ENCODE results near the gene SUPT6H.
"Not testable (repeated sequence)": the region's sequence is repeated elsewhere in the genome, so short reads cannot be mapped to it uniquely, and the experiment has no call there.

SUPT6H gene

DNA sequence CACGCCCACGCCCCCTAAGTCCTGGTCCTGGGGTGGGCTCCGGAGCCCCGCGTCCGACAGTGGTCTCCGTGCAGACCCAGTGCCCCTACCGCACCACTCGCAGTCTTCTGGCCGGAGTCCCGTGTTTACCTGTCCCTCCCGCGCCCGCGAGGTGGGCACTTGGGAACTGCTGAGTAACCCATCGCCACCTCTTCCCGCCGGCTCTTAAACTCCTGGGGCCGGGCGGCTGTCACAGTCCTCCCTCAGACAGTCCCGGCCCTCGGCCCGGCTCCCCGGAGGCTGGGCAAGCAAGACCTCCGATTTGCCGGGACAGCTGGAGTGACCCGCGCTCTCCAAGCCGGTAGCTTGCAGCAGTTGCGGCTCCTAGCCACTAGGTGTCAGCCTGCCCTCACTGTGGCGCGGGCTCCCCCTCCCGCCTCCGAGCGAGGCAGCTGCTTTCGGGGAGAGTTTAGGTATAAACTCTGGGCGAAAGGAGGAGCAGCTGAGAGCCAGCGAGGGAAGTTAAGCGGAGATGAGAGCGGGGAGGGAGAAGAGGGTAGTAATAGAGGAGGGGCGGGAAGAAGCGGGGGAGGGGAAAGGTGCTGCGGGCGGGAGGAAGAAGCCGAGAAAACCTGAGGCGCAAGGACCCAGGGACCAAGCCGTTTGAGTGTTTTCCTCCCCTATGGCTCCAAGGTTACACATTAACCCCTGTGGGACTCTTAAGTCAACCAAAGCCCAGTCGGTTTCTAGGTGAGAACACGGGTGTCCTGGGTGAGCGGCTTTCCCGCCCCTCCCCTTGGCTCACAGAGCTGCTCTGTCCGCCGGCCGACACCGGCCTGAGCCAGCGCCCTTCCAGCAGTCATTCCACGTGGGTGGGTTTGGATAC lies 64.9 kb downstream of the SUPT6H start:
- peak overlapping the region; percentile 88 for H3K4me3 ChIP-seq (ENCODE audit: low read length)
- peak; percentile 93 for DNase-seq (ENCODE audit: low read depth, low spot score)

DNA sequence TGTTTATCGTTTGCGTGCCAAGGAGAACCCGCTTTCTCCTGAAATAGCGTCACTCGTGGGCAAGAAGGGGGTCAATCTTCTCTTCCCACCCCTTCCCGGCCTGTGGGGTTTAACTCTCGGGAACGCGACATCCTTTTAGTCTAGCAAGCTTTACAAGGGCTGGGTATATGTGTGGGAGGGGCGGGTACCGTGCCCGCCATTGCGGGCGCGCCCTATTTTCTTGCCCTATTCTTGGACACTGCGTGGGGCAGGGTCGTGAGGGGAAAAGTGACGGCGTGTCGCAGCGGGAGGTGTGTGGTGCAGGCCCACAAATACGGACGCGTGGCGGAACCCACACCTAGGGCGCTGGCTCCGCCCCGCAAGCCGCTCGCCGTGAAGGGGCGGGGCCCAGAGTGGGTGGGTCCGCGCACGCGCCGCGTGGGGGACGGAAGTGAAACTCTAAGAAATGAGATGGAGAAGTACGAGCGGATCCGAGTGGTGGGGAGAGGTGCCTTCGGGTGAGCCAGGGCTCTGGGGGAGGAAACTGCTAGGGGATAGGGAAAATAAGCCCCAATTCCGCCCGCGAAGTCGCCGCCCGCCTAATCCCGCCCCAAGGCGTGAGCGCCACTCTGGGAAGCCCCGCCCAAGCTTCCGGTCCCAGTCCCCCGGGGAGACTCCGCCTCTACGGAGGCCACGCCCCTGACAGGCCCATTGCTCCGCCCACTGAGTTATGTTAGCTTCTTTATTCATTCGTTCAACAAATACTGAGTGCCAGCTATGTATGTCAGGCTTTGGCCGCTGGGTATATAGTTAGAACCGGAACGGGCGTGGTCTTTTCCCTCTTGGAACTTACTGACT lies 66.6 kb downstream of the SUPT6H start, which contains the start of gene NEK8:
NEK8 (plus strand) TSS at position 425 of the 837 bp plus-strand sequence; CDS start at position 451, 26 bp downstream.
- peak within 1 kb of the TSS; percentile 88 for H3K4me3 ChIP-seq (ENCODE audit: low read length)
- peak; percentile 90 for DNase-seq (ENCODE audit: low read depth, low spot score)

DNA sequence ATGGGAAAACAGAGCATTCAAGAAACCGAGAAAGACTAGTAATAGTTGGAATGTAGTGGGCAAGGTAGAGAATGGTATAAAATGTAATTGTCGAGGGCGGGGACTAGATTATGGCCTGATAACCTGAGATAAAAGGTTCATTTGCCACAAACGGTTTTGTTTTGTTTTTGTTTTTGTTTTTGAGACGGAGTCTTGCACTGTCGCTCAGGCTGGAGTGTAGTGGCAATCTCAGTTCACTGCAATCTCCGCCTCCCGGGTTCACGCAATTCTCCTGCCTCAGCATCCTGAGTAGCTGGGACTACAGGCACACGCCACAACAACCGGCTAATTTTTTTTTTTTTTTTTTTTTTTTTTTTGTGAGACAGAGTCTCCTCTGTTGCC lies 67.9 kb downstream of the SUPT6H start:
- no peak overlapping the region for H3K4me3 ChIP-seq (ENCODE audit: low read length)
- DNase-seq (ENCODE audit: low read depth, low spot score), result no peak

DNA sequence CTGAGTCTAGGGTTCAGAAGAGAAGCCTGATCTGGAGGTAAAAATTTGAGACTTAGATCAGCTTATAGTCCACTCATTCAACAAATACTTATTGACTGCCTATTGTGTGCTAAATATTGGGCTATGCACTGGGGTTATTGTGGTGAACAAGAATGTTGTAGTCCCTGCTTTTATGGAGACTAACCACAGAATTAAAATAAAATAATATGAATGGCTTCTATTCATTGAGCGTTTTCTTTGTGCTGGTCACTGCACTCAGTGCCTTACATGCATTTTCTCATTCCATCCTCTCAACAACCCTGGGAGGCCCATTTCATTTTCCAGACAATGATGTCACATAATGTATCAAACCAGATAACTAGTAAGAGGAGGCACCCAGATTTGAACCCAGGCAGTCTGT lies 71.3 kb downstream of the SUPT6H start:
- DNase-seq (ENCODE audit: low read depth, low spot score), result no peak
- H3K4me3 ChIP-seq (ENCODE audit: low read length), result no peak overlapping the region

DNA sequence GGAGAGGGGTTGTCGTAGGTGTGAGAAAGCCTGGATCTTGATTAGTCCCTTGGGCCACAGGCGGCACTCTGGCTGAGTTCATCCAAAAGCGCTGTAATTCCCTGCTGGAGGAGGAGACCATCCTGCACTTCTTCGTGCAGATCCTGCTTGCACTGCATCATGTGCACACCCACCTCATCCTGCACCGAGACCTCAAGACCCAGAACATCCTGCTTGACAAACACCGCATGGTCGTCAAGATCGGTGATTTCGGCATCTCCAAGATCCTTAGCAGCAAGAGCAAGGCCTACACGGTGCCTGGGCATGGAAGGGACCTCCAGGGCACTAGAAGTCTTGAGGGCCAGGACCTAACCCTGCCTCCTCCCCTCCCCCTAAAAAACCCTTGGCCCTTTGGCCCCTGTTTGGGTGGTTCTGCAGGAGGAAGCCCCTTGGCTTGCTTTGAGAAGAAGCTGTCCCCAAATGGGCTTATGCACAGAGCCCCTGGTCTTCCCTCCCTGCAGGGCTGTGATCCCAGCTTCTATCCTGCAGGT lies 72.8 kb downstream of the SUPT6H start:
- H3K4me3 ChIP-seq (ENCODE audit: low read length), result no peak overlapping the region
- DNase-seq (ENCODE audit: low read depth, low spot score), result no peak

DNA sequence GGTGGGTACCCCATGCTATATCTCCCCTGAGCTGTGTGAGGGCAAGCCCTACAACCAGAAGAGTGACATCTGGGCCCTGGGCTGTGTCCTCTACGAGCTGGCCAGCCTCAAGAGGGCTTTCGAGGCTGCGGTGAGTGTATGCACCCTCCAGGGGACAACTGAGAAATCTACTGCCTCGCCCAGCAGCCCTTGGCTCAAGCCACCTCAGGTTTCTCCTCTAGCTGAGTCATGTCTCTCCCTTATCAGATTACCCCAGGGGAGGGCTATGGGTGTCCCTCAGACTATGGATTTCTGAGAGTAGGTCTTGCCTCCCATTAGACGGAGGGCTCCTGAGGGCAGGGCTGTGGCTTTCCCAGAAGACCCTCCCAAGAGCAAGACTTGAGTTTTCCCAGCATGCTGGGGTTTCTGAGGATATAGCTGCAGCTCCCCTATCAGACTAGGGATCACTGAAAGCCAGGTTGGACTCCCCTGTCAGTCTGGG lies 73.3 kb downstream of the SUPT6H start:
- no peak overlapping the region for H3K4me3 ChIP-seq (ENCODE audit: low read length)
- no peak for DNase-seq (ENCODE audit: low read depth, low spot score)

DNA sequence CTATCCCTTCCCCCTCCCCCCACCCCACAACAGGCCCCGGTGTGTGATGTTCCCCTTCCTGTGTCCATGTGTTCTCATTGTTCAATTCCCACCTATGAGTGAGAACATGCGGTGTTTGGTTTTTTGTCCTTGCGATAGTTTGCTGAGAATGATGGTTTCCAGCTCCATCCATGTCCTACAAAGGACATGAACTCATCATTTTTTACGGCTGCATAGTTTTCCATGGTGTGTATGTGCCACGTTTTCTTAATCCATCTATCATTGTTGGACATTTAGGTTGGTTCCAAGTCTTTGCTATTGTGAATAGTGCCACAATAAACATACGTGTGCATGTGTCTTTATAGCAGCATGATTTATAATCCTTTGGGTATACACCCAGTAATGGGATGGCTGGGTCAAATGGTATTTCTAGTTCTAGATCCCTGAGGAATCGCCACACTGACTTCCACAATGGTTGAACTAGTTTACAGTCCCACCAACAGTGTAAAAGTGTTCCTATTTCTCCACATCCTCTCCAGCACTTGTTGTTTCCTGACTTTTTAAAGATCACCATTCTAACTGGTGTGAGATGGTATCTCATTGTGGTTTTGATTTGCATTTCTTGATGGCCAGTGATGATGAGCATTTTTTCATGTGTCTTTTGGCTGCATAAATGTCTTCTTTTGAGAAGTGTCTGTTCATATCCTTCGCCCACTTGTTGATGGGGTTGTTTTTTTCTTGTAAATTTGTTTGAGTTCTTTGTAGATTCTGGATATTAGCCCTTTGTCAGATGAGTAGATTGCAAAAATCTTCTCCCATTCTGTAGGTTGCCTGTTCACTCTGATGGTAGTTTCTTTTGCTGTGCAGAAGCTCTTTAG lies 74.1 kb downstream of the SUPT6H start:
- not testable (repeated sequence) for DNase-seq (ENCODE audit: low read depth, low spot score); H3K4me3 ChIP-seq (ENCODE audit: low read length)

DNA sequence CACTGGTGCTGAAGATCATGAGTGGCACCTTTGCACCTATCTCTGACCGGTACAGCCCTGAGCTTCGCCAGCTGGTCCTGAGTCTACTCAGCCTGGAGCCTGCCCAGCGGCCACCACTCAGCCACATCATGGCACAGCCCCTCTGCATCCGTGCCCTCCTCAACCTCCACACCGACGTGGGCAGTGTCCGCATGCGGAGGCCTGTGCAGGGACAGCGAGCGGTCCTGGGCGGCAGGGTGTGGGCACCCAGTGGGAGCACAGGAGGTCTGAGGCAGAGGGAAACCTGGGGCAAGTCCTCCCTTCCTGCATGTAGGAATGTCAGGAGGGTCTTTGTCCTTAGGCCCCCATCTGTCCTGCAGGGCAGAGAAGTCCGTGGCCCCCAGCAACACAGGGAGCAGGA lies 75.3 kb downstream of the SUPT6H start:
- H3K4me3 ChIP-seq (ENCODE audit: low read length), result no peak overlapping the region

DNA sequence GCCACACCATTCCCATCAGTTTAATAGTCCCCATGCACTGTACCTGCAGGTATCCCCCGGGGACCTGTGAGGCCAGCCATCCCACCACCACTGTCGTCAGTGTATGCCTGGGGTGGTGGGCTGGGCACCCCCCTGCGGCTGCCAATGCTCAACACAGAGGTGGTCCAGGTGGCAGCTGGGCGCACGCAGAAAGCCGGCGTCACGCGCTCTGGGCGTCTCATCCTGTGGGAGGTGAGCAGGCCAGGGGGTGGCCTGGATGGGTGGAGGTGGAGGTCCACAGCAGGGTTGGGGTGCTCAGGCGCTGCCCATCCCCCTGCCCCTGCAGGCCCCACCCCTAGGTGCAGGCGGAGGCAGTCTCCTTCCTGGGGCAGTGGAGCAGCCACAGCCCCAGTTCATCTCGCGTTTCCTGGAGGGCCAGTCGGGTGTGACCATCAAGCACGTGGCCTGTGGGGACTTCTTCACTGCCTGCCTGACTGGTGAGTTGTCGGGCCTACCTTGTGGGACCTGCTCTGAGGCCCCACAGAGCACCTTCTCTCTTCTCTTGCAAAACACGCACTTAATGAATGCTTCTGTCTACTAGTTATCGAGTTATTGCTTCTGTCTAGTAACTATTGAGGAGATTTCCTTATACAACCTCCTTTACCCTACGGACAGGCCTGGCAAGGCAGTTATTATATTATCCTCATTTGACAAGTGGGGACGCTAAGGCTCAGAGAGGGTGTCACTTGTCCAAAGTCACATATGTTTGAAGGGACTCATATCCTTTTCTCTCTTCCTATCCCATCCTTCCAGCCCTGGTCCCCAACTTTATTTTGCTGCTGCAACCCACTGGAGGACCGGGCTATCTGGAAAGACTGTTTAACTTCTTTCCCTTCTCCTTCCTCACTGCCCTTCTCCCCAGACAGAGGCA lies 76.0 kb downstream of the SUPT6H start:
- DNase-seq (ENCODE audit: low read depth, low spot score), result no peak
- no peak overlapping the region for H3K4me3 ChIP-seq (ENCODE audit: low read length)

More for the DNA sequence above, 75.3 kb downstream of the SUPT6H start:
- no peak for DNase-seq (ENCODE audit: low read depth, low spot score)

DNA sequence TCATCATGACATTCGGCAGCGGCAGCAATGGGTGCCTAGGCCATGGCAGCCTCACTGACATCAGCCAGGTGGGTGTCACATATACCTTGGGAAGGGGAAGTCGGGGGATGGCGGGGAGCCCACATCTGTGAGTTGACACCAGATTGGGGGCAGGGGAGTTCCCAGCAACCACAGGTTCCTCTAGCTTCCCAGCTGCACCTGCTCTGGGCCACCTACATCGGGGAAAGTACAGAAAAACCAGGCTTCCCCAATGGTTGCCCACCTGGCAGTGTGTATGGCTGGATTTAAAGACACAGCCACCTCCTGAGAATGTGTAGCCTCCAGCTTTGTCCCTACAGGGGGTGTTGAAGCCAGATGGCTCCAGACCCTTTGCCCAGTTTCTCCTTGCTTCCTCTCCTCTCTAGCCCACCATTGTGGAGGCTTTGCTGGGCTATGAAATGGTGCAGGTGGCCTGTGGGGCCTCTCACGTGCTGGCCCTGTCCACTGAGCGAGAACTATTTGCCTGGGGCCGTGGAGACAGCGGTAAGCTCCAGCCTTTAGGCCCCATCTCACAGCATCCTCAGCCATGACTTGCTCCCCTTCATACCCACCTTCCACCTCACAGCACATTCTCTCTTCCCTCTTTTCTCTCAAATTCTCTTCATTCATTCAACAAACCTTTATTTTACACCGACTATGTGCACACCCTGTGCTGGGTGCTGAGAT lies 76.8 kb downstream of the SUPT6H start:
- peak; percentile 88 for DNase-seq (ENCODE audit: low read depth, low spot score)
- no peak overlapping the region for H3K4me3 ChIP-seq (ENCODE audit: low read length)

DNA sequence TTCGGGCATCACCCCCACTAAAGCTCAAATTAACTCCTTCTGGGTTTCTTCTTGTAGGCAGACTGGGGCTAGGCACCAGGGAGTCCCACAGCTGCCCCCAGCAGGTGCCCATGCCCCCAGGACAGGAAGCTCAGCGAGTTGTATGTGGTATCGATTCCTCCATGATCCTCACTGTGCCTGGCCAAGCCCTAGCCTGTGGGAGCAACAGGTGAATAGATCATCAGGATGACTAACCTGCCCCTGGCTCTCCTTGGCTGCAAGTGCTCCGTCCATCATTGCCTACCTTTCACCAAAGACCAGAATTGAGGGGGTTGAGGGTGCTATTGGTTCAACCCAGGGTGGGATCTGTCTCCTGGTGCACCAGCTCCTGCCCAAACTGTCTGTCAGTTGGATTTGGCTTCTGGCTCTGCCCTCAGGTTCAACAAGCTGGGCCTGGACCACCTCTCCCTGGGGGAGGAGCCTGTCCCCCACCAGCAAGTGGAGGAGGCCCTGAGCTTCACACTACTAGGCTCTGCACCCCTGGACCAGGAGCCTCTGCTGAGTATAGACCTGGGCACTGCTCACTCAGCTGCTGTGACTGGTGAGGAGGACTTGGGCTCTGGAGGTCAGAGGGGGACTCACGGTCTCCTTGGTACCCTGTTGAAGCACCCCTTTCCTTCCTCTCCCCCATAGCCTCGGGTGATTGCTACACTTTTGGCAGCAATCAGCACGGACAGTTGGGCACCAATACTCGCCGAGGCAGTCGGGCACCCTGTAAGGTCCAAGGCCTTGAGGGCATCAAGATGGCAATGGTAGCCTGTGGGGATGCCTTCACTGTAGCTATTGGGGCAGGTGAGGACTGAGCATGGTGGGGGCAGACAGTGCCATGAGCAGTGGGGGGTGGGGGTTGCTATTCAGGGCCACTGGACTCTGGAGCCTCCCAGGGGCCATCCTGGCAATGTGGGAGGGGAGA lies 78.7 kb downstream of the SUPT6H start:
- H3K4me3 ChIP-seq (ENCODE audit: low read length), result no peak overlapping the region
- DNase-seq (ENCODE audit: low read depth, low spot score), result no peak

DNA sequence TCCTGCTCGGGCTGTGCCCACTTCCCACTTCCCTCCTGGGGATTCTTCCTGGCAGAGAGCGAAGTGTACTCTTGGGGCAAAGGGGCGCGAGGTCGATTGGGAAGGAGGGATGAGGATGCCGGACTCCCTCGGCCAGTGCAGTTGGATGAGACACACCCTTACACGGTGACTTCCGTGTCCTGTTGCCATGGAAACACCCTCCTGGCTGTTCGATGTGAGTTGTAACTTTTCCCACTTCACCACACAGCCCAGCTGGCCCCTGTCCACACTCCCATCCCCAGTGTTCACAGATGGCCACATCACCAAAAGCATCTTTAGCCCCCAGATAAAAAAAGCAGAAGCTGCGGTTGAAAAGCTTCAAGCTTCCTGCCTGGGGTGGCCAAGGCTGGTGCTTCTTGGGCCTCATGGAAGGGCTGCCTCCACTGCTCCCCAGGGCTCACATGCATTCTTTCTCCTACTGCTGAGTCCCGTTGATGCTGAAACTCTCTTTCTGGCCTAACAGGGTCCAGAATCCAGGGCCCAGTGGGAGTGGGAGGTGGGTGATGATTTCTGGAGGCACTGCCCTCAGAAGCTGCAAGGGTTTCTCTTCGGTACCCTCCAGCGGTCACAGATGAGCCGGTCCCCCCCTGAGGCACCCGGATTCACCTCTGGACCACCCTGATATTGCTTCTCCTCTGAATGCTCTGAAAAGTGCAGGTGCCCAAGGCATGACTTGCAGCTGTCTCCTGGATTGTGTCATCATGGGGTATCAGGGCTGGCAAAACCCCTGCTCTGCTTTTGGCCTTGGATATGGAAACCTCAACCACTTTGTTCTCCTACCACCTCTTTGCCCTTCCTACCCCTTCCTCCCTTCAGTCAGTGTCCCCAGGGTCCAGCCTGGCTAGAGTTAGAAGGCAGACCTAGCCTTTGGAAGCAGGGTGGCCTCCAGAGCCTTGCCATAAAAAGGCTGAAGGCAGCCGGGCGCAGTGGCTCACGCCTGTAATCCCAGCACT lies 79.6 kb downstream of the SUPT6H start:
- no peak overlapping the region for H3K4me3 ChIP-seq (ENCODE audit: low read length)

DNA sequence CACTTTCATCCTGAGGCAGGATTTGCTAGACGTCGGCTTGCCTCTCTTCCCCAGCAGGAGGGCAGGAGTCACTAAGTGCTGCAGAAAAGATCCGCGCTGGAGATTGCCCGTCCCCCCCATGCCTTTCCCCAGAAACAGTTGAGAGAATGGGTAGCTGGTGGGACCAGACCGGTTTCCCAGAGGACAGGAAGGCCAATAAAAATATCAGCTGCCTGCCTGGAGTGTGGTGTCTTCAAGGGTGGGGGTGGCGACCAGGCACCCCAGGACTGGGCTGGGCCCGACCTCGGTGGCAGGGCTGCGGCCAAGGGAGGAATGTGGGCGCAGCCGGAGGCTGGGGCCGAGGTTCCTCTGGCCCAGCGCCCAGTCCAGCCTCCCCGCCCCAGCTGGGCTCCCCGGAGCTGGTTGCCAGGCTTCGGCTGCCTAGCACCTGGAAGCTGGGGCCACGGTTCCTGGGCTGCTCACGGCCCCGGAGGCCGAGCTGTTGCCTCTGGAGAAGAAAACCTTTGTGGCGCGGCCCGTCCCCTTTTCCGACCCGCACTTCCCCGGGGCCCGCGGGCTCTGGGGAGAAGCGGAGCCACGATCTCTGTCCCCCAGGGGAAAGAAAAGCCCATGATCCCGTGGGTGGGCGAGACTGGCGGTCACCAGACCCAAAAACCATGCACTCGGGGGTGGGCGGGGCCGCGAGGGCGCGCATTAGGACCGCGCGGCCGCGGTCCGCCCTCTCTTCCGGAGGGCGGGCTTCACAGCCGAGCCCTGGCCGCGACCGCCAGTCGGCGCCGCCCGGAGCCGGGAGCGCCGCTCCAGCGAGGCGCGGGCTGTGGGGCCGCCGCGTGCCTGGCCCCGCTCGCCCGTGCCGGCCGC lies 81.5 kb downstream of the SUPT6H start, which contains the start of gene TRAF4:
TRAF4 (plus strand) TSS at position 769 of the 861 bp plus-strand sequence. CDS start 102 bp downstream, outside the sequence.
- H3K4me3 ChIP-seq (ENCODE audit: low read length), result peak within 1 kb of the TSS; percentile 90
- DNase-seq (ENCODE audit: low read depth, low spot score), result no peak

More for the DNA sequence above, 79.6 kb downstream of the SUPT6H start:
- DNase-seq (ENCODE audit: low read depth, low spot score), result no peak
